HG03159 (cell line): ENCODE measurements around the gene EIF4H.
A peak's percentile ranks its signal among the peaks of the same experiment; 100 is the strongest.
"Not testable (repeated sequence)": the region's sequence is repeated elsewhere in the genome, so short reads cannot be mapped to it uniquely, and the experiment has no call there.

ENCODE experiments used
- ATAC-seq: cut with Tn5 transposase; IDR thresholded peaks from one replicate; pipeline ENCODE4 v1.9.1; 2021; ENCODE audit warnings: mild to moderate bottlenecking, moderate library complexity; ENCODE audit not compliant: unreplicated experiment

Gene EIF4H

GRCh38 chr7:74173866-74174605 is at the start of gene EIF4H:
TSS of gene EIF4H (plus strand) at chr7:74174356. CDS start at chr7:74174384, 28 bp downstream.
- ATAC-seq: peak; percentile 81

- no peak for ATAC-seq
These were observed 47.8 kb upstream of the EIF4H start for GRCh38 chr7:74126220-74126880.

GRCh38 chr7:74129887-74130286 is 44.3 kb upstream of the EIF4H start:
- ATAC-seq: no peak

- ATAC-seq: no peak
These were observed 43.6 kb upstream of the EIF4H start for GRCh38 chr7:74130518-74130917.

GRCh38 chr7:74134117-74134620 is 40.0 kb upstream of the EIF4H start:
- no peak for ATAC-seq

DNA sequence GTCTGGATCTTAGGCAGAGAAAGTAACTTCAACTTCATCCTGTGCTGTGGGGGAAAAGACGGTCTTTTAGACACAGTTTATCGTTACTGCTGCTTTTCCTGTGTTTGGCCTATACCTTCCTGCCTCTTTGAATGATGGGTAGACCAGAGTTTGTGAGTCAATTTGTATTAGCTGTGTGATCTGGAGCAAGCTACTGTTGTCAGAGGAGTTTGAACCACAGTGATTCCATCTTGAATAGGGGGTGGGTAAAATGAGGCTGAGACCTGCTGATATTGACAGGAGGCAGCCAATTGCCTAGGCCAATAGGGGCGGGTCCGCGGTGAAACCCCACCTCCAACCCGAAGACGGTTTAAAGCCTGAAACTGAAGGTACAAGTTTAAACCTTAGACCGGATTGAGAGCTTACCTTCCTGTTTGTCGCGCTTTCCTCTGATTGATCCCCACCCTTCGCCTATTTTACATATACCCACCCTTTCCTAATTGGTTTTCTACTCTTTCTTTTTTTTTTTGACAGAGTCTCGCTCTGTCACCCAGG is 35.8 kb upstream of the EIF4H start:
- ATAC-seq: no peak

DNA sequence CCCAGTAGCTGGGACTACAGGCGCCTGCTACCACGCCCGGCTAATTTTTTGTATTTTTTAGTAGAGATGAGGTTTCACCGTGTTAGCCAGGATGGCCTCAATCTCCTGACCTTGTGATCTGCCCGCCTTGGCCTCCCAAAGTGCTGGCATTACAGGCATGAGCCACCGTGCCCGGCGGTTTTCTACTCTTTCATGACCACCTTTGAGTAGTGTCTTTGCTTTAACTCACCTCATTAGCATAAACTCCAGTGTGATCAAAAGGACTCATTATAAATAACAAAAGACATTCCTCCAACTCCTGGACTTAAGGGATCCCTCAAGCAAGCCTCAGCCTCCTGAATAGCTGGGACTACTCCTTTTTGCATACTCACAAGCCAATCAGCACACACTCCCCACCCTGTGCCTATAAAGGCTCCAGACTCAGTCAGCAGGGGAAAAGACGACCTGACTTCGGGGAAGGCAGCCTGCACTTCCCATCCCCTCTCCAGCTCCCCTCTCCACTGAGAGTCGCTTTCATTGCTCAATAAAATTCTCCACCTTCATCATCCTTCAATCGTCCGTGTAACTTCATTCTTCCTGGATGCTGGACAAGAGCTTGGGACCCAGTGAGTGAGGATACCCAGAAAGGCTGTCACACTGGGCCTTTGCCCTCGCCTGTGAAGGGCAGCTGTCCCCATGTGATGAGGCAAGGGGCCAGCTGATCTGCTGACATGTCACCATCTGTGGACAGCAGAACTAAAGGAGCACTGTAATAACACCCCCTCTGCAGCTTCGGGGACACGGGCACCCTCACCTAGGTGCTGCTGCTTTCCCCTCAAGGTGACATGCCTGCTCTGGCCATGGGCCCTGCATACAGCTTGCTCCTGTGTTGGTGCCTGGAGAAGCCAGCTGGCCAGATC is 35.0 kb upstream of the EIF4H start:
- ATAC-seq: no peak

- no peak for ATAC-seq
These were observed 32.5 kb upstream of the EIF4H start for GRCh38 chr7:74141705-74142104.

DNA sequence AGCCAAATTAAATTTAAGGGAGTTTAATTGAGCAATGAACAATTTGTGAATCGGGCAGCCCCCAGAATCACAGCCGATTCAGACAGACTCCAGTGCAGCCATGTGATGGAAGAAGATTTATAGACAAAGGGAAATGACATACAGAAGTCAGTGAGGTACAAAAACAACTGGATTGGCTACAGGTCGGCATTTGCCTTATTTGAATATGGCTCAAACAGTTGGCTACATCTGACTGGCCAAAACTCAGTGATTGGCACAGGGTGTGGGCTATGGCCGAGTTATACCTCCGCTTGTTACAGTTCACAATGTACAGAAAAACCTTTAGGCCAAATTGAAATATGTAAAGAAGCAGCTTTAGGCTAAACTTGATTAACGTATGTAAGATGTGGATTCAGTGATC is 30.8 kb upstream of the EIF4H start:
- ATAC-seq: no peak

DNA sequence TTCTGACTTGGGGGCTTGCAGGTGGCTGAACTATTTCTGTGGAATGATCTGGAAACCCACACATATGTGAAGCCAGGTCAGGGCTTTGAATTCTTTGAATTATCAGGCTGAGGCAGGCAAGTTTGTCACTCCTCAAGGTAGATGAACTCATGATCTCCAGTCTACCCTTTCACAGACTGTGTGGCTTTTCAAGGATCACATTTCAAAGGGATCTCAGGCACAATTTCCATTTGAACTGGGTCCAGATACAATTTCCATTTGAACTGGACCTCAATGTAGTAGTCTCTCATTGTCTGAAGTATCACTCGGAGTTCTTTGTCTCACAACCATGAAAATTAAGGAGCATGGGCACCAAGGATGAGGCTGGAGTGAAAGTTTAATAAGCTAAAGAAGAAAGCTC is 25.7 kb upstream of the EIF4H start:
- ATAC-seq: no peak

GRCh38 chr7:74149071-74149470 is 25.1 kb upstream of the EIF4H start:
- no peak for ATAC-seq

DNA sequence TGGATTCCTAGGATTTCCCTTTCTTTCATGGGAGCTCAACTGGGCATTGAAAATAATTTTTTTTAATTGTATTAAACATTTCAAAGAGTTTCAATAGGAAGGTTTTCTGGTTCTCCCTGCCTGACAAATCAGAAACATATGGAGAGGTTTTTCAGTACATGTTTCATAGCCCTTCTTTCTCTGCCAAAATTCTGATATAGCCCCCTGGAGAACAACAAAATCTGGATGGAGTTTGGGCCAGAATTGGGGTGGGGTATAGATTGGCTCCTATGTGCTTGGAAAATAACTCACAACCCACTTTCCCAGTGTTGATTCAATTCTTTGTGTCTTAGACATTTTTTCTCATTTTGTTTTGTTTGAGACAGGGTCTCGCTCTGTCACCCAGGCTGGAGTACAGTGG is 24.6 kb upstream of the EIF4H start:
- no peak for ATAC-seq

GRCh38 chr7:74153736-74154135 is 20.4 kb upstream of the EIF4H start:
- no peak for ATAC-seq

- no peak for ATAC-seq
These were observed 18.3 kb upstream of the EIF4H start for GRCh38 chr7:74155810-74156395.

DNA sequence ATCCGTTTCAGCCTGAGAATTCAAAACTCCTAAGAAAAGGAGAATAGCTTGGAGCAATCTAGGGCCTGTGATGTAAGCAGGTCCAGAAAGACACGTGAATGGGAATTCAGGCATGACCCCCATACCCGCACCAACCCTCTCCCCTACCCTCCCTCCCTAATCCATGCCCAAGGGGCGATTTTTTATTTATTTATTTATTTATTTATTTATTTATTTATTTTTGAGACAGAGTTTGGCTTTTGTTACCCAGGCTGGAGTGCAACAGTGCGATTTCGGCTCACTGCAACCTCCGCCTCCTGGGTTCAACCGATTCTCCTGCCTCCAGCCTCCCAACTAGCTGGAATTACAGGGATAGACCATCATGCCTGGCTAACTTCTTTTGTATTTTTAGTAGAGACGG is 16.6 kb upstream of the EIF4H start:
- no peak for ATAC-seq

DNA sequence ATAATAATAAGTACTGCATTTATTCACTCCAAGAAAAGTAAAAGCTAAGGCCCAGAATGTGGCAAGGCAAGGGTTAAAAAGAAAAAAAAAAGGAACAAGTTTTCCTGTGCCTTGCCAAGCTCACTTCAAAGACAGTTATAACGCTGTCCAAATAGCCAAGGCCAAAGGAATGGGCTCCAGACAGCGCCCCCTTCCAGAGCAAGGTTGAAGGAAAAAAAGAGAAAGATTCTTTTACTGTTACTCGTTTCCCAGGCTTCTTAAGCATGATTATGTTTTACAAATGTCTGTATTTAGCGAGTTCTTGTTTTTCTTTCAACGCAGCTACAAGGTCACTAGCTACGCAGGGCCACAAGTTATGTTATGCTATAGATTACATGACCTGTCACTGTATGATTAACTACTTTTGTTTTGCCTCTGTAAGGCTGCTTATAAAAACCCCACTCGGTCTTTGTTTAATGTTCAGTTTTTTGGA is 9.1 kb upstream of the EIF4H start:
- ATAC-seq: no peak

- ATAC-seq: no peak
These were observed 8.1 kb upstream of the EIF4H start for GRCh38 chr7:74165867-74166593.

DNA sequence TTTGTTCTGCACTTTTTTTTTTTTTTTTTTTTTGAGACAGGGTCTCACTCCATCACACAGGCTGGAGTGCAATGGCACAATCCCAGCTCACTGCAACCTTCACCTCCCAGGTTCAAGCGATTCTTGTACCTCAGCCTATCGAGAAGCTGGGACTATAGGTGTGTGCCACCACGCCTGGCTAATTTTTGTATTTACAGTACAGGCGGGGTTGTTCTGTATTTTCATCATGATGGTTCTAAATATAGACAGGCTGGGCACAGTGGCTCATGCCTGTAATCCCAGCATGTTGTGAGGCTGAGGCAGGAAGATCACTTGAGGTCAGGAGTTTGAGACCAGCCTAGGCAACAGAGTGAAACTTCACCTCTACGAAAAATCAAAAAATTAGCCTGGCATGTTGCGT is 6.8 kb upstream of the EIF4H start:
- ATAC-seq: not testable (repeated sequence)

DNA sequence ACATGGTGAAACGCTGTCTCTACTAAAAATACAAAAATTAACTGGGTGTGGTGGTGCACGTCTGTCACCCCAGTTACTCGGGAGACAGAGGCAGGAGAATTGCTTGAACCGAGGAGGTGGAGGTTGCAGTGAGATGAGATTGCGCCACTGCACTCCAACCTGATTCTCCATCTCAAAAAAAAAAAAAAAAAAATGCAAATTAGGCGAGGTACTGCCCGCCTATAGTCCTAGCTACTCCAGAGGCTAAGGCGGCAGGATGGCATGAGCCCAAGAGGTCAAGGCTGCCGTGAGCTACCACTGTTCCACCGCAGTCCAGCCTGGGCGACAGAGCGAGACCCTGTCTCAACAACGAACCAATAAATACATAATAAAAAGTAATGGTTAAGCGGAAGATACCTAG is 1.1 kb upstream of the EIF4H start:
- no peak for ATAC-seq

GRCh38 chr7:74173491-74173865 is 678 bp upstream of the EIF4H start:
- ATAC-seq: no peak
